Urothelium cell line (cell line): Measurements from ENCODE around the gene DDX10.

Experiments used
- DNase-seq: peaks from one replicate; pipeline ENCODE4 v3.0.0; 2011; ENCODE audit warnings: low spot score, mixed read lengths
- FAIRE-seq: peaks from 2 replicates; lab custom pipeline; 2011; peaks lifted over from hg19 to GRCh38; lab: Jason Lieb, UNC

The DDX10 gene

DNA sequence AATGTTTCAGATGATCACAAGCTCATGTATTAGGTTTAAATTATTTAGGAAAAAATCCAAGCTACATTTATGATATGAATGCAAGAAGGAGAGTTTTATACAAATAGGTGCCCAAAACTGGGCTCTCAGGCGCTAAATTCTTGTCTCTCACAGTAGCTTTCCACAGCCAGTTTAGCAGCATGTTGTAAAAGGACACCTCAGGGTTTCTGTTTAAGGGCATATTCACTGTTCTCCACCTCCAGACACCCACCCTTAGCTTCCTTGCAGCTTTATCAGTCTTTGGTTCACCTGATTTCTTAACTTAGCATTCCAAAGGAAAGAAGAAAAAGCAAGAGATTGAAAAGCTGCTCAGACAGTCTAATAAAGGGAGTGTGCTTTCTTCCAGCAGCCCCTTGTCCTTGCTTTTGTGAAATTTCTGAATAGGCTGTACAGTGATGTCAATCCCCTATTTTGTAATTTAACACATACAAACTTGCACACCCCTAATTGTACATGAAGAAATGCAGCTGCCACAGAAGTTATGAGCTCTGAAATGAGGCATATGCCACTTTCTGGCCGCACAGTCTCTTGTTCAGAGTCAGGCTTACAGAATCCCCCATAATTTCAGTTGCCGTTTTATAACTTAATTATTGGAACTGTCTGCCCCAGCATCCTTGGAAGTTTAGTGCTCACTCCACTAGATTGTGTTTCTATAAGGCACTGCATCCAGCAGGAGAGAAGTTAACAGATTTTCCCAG is 262.1 kb downstream of the DDX10 start:
- FAIRE-seq (no peak), DNase-seq (no peak)

DNA sequence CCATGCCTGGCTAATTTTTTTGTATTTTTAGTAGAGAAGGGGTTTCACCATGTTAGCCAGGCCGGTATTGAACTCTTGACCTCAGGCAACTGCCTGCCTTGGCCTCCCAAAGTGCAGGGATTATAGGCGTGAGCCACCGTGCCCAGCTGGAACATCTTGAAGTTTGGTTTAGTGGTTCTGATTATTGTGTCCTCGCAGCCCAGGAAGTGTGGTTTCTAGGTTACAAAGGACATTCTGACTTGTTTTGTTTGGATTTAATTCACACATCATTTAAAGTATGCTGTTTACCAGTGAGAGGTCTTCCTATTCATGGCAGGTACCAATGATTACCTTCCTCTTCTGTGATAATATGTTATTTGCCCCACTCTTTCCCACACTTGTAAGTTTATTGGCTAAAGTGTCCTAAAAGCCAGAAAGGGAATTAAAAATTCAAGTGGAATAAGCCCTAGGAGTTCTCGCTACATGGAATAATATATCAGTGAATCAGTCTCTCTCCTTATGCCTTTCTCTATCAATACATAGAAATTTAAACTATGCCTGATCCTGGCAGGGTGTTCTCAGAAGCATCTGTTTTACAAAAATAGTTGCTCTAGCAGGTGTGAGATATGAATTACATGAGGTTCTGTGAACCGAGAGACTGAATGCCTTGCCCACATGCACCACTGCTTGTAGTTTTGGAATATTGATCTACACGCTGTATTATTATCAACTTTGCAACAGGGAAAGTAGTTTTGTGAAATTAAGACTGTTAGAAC is 263.1 kb downstream of the DDX10 start:
- FAIRE-seq (no peak), DNase-seq (no peak)

DNA sequence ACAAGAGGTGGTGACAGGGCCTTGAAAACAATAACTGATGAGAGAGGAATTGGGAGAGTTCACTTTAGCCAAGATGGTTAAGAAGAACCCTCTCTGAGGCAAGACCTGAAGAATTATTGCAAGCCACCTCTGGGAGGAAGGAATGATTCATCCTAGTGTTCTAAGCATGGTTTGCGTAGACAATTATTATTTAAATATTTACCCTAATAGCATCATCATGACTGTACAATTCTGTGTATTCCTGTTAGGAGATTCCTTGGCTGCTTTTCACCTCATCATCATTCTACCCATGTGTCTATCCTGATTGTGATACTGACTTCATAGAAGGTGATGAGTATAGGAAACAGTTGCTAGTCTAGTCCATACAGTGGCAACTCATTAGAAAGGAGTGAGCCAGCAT is 264.4 kb downstream of the DDX10 start:
- DNase-seq (peak; percentile 16), FAIRE-seq (no peak)

DNA sequence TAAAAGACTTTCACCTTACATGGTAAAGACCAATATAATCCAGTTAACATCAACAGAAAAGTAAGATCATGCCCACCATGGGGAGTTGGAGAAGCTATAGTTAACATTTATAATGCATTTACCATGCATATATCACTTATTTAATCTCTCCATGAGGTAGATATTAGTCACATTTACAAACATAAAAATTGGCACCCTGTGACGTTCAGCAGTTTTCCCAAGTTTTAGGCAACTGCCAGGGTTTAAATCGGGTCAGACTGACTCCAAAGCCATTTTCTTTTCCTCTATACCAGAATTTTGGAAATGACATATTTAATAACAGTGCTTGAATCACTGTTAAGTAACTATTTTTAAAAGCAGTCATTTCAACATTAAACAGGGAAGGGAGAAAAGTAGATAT is 266.3 kb downstream of the DDX10 start:
- DNase-seq (no peak), FAIRE-seq (no peak)

DNA sequence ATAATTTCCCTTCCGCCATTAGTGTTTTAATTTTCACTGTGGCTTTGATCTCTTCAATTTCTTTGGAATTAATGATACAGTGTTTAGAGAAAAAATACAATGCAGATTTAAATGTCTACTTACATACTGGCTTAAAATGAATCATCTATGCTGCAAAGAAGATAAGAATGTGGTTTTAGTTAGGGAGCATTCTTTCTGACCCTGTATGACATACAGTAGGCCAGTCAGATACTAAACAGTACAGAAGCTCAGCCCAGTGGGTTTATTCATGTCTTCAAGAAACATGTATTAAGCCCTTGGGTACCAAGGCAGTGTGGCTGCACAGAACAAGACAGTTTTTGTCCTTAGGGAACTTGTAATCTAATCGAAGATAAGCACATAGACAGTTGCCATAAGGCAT is 268.8 kb downstream of the DDX10 start:
- FAIRE-seq = no peak
- DNase-seq = no peak

DNA sequence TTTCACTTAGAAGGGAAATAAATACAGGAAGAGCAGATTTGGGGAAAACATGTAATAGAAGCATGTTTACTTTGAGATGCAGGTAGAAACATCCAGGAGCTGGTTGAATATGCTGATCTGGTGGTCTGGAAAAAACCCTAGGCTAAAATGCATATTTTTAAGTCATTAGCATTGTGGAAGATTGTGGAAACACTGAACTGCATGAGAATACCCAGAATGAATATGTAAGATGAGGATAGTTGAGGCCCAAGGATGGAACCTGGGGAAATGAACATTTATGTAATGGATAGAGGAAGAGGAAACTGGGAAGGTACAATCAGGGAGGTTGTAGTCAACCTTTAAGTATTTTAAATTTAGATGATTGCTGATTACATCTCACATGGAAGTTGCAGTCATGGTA is 269.4 kb downstream of the DDX10 start:
- no peak for FAIRE-seq
- DNase-seq = no peak

DNA sequence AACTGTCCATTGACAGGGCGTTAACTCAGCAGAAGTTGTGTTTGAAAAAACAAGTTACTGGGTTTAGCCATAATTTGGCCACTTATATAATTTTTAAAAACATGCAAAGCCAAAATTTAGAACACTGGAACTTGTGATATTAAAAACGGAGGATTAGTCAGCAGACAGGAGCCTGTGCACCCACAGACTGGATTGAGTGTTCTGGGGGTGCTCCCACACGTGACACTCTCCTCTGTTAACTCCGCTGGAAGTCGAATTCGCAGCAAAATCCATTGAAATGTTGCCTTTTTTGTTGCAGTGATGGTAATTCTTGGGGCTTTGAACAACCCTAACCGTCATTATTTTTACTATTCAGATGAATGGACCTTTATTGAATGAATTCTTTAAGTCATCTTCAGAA is 269.8 kb downstream of the DDX10 start:
- no peak for FAIRE-seq
- DNase-seq = no peak

DNA sequence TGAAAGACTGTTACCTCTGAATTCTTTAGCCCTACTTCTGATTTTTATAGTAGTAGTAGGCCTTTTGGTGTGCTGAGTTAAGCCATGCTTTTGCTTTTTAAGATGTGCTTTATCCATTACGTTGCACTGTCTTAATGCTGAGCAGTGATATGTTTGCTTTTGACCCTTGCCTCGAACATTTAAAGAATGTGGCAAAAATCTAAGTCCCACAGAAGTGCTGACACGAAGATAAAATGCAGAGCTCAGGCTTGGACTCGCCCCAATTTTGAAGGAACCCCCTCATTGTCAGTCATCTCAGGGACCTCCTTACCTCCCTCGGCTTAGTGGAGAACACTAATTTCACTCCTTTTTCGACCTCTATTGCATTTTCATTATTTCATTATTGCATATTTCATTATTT is 272.9 kb downstream of the DDX10 start:
- FAIRE-seq (no peak), DNase-seq (no peak)

DNA sequence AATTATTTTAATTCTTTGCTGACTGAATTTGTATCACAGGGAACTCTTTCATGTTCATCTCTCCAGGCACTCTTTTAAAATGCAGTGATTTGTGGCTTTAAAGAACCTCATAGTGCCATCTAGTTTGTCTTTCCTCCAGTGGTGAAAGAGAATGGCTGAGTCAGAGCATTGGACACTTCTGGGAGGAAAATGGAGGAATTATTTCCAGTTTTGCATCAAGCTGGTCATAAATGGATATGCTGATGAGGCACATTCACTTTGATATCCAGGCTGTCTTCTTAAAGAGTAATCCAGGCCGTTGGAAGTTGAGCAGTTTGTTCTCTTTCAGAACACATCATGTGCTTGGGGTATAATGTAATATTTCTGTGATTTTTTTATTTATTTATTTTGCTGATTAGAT is 273.7 kb downstream of the DDX10 start:
- no peak for FAIRE-seq
- DNase-seq = no peak

DNA sequence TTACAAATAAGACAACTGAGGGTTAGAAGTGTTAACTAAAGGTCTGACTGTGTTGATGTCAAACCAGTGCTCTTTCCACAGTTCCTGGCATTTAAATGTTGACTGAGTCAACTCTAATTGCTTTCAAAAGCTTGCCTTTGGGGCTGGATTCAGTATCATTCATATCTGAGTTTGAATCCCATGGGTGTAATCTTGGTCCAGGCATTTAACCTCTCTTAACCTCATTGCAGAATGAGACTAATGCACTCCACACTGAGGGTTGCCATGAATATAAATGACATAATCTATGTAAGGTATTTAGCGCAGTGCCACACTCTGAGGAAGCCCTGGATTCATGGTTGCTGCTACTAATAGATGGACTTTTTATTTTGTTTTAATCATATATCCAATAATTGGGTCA is 274.3 kb downstream of the DDX10 start:
- no peak for DNase-seq
- no peak for FAIRE-seq

DNA sequence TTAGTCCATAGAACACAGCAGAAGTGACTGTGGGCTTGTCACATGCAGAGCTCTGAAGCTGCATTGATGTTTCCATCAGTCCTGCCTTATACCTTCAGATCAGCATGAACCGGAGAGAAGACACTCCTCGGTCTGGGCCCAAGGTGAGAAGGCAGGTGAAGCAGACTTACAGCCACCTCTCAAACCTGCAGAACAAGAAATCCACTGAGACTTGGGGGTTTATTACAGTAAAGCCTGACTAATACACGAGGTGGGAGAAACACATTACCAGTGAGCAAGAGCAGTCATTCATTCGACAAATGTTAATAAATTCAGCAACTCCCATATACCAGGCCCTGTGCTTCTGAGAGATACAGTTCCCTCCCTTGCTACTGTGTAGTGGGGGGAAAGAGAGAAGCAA is 279.0 kb downstream of the DDX10 start:
- no peak for DNase-seq
- no peak for FAIRE-seq

DNA sequence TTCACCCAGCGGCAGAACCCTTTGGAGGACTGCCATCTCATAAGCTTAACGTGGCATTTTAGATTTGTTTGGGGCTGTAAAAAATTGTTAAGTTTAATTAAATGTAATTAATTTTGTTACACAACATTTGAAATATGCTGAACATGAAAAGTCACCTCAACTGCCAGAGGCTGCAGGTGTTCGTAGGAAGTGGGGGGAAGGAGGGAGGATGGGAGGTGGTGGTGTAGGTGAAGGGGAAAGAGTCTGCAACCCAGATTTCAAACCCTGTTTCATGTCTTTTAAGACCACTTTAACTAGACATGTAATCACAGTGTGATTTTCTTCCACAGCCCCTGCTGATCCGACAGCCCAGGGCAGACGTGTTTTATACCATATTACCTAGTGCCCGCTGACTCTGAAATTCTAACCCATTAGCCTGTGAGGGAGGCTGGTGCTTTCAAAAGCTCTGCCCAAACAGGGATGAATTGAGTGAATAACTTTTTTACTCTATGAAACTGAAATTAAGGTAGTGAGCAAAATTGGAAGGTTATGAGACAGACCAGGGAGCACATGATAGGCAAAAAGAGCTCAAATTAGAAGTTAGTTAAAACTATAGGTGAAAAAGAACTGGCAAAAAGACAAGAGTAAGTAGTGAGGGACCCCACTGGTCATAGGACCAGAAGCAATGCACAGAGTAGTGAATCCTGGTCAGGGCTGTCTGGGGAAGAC is 279.8 kb downstream of the DDX10 start:
- no peak for DNase-seq
- FAIRE-seq = no peak

DNA sequence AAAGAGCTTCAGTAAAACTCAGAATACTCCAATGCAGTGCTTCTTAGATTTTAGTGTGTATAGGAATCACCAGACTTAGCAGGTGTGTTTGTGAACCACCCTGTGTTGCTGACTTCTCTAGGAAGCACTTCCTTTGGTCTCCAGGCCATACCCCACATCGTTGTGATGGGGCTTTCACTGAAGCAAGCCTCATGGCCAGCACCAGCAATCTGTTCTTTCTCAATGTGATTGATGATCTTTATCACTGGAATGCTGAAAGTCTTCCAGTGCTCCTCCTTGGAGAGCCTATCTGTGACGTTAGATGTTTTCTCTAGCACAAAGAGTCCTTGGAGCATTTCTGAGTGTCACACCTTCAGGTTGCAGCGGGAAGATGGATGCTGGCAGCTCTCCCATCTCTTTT is 280.5 kb downstream of the DDX10 start:
- DNase-seq (no peak), FAIRE-seq (no peak)

DNA sequence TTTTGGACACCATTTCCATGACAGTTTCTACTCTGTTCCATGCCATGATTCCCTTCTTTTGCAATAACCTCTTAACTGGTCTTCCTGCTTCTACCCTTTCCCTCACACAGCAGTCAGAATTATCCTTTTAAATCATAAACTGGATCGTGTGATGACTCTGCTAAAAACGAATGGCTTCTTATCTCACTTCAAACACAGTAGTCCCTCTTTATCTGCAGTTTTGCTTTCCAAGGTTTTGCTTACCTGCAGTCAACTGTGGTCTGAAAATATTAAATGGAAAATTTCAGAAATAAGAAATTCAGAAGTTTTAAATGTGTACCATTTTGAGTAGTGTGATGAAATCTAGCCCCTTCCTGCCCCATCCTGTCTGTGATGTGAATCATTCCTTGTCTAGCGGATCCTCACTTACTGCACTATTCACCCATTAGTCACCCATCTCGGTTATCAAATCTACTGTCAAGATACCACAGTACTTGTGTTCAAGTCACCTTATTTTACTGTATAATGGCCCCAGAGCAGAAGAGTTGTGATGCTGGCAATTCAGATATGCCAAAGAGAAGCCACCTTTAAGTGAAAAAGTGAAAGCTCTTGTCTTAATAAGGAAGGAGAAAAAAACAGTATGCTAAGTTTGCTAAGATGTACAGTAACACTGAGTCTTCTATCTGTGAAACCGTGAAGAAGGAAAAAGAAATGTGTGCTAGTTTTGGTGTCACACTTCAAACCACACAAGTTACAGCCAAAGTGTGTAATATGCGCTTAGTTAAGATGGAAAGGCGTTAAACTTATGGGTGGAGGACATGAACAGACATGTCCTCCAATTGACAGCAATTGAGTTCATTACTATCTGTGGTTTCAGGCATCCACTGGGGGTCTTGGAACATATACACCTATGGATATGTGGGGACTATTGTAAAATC is 283.0 kb downstream of the DDX10 start:
- no peak for DNase-seq
- no peak for FAIRE-seq

DNA sequence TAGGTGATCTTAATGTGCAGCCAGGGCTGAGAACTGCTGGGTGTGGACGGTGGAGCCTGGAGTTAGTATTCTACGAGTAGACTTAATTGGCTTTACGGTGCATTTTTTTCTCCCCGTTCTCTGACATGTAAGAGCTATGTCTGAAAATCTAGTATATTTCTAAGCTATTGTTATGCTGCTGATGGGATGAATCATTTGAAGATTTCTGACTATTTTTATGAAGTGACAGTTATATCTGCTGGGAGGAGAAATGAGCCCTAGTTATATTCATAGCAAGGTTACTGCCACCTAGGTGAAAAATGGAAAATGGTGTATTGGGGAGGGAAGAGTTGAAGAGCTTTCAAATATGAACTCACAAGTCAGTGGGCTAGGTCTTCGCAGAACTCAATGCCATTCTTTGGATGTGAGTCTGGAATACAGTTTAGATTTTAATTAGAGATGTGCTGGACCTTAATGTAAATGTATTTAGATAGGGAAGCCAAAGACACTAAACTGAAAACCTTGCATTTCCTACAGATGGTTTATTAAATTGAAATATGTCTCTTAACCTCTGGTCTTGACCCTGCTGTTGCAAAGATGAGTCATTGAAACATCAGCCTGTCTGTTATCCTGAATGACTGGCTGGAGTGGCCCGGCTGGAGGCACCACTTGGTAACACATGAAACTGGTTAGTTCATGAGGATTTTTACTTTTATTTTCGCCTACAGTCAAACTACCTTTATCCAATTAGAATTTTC is 293.7 kb downstream of the DDX10 start:
- DNase-seq = peak; percentile 51

DNA sequence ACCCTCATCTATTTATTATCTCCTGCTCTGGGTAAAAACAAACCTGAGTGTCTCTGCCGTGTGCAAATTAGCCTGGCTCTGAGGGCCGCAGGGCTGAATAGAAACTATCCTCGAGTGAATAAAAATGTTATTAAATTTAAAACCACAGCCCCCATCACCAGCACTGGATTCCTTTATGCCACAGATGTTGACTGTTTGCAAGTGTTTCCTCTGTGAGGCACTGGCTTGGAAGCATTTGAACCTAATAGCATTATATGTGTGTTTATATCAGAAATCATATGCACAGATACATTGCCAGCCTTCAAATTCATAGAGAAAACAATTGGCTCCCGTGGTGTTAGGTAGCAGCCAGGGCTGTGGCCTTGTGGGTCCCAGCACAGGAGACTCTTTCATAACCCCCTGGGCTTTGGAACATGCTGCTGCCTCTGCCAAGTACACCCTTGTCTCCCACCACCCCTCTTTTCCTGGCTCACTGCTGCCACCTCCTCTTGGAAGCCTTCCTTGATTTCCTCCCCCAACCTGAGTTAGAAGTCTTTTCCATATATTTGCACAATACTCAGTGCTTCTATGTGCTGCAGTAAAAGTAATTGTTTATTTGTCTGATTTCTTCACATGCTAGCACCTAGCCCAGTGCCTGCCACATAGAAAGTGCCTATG is 294.4 kb downstream of the DDX10 start:
- FAIRE-seq (no peak), DNase-seq (no peak)

More for the DNA sequence above, 293.7 kb downstream of the DDX10 start:
- no peak for FAIRE-seq

DNA sequence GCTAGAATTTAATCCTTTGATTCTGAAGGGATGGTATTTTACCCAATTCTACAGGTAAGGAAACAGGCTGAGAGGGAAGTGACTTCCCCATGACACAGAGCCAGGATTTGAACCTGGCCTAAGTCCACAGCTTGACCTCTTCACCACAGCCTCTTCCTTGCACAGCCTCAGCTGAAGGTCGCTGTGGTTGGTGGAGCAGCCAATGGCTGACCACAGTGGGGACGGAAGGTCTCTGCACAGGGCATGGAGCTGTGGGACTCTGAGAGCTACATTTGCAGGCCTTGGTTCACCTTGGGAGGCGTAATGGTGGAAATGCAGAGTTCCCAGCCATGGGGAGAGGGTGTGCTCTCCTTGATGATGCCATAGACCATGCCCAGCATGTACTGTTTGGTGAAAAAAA is 295.0 kb downstream of the DDX10 start:
- DNase-seq = no peak
- FAIRE-seq = no peak

DNA sequence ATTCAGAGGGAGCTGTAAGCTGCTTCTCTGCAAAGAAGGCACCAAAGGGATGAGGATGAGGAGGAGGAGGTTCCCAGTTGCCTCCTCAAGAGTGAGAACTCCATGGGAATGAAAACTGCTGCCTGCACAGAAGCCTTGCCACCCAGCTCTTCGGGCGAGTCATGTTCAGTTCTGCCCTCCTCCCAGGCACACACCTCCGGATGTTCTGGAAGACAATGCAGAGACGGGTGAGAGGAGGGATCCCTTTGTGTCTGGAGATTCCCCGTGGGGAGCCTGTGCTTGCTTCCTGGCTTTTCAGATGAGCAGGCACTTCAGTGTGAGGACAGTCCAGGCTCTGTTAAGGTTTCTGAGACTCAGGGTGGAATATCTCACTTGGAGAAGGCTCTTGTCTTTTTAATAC is 295.6 kb downstream of the DDX10 start:
- DNase-seq (peak; percentile 35), FAIRE-seq (no peak)

DNA sequence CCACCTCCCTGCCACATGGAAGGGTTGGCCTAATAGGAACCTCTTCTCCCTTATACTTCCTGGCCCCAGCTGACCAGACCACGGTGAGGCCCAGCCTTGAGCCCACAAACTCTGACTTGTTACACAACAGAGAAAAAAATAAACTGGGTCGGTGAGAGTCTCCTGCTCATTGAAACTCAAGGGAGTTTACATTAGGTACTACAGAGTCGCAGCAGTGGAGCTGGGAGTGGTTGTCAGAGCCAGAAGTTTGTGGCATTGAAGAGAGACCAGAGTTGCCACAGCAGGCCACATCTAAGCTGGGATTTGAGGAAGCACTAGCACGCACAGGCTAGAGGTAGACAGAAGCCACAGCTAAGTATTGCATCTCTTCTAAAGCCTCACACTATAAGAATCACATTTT is 296.2 kb downstream of the DDX10 start:
- DNase-seq (no peak), FAIRE-seq (no peak)

DNA sequence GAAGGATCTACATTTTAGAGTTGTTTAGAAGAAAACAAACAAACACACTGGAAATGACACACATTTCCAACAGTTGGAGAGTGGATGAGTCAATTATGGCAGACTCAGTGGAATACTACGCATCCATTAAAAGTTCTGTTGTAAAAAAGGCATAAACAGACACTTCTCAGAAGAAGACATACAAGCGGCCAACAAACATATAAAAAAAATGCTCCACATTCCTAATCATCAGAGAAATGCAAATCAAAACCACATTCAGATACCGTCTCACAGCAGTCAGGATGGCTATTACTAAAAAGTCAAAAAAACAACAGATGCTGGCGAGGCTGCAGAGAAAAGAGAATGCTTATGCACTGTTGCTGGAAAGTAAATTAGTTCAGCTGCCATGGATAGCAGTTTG is 298.2 kb downstream of the DDX10 start:
- DNase-seq = no peak
- no peak for FAIRE-seq
